B cell (primary cell): ENCODE data around the gene COA6. TPM values are rescaled to one million over a fixed set of nuclear protein-coding genes. Genes with fewer than 3 reads are reported as not detected.

Source experiments
- ATAC-seq: fragments of 200-7000 bp; cut with Tn5 transposase; one replicate; pipeline ENCODE4 v1.10.0; 2021; ENCODE audit warnings: low read depth, mild to moderate bottlenecking, moderate number of reproducible peaks, moderate library complexity
- CTCF ChIA-PET: fragments of 350-600 bp; sonication (Branson Sonifier 250); formaldehyde crosslinking; loops from one replicate; lab custom pipeline; 2021; ENCODE audit warnings: antibody characterized with exemption, inconsistent platforms; lab: Charles Lee
- POLR2A ChIA-PET: fragments of 350-600 bp; sonication (Branson Sonifier 250); formaldehyde crosslinking; loops from one replicate; lab custom pipeline; 2021; ENCODE audit warnings: antibody characterized with exemption; lab: Charles Lee
- DNase-seq: peaks from one replicate; pipeline ENCODE4 v3.0.0; 2013
- H2AFZ ChIP-seq: 2 replicates; pipeline ENCODE4 v1.6.1; 2012; ENCODE audit warnings: mild to moderate bottlenecking, low read depth, low read length; ENCODE audit not compliant: insufficient read depth, poor library complexity, severe bottlenecking
- H3K27ac ChIP-seq, 2 donors: 1 replicate in 1 of 2; 2 replicates in 1 of 2; pipeline ENCODE4 v1.5.1; 2012 to 2013; ENCODE audit warnings: low read length in 2 of 2, mild to moderate bottlenecking in 2 of 2, moderate library complexity in 1 of 2
- H3K27me3 ChIP-seq, 4 experiments: fragments of 200-600 bp in 1 of 4; sonication (generic) in 1 of 4; replicated peaks in 1 of 4; 1 replicate in 2 of 4; 2 replicates in 2 of 4; pipeline versions ENCODE4 v1.6.1 to v1.7.0; 2013 to 2016; ENCODE audit warnings: low read length in 3 of 4, mild to moderate bottlenecking in 2 of 4, mixed read lengths in 1 of 4, moderate library complexity in 1 of 4; ENCODE audit not compliant: insufficient read depth in 4 of 4, control insufficient read depth in 3 of 4; ENCODE audit errors: control extremely low read depth in 1 of 4
- H3K36me3 ChIP-seq, 2 experiments: replicated peaks in 1 of 2; 1 replicate in 1 of 2; 2 replicates in 1 of 2; pipeline versions ENCODE4 v1.6.1 to v1.7.1; 2013; ENCODE audit warnings: low read length in 1 of 2; ENCODE audit not compliant: insufficient read depth in 2 of 2, control insufficient read depth in 1 of 2; ENCODE audit errors: control extremely low read depth in 1 of 2, extremely low read depth in 1 of 2
- H3K4me1 ChIP-seq, 2 donors: fragments of 200-600 bp in 1 of 2; sonication (generic) in 1 of 2; 1 replicate in 1 of 2; 2 replicates in 1 of 2; pipeline versions ENCODE4 v1.5.1 to v1.6.1; 2013 to 2017; ENCODE audit warnings: low read length in 2 of 2; ENCODE audit not compliant: control insufficient read depth in 2 of 2, insufficient read depth in 2 of 2
- H3K4me2 ChIP-seq: replicated peaks from 2 replicates; pipeline ENCODE3; 2012; ENCODE audit warnings: mild to moderate bottlenecking, low read depth, low read length; ENCODE audit not compliant: poor library complexity, severe bottlenecking
- H3K4me3 ChIP-seq, 5 experiments: fragments of 200-600 bp in 1 of 5; sonication (generic) in 1 of 5; 1 replicate in 3 of 5; 2 replicates in 2 of 5; pipeline versions ENCODE4 v1.5.1 to v1.7.0; 2011 to 2016; ENCODE audit warnings: low read length in 4 of 5, mild to moderate bottlenecking in 4 of 5, low read depth in 2 of 5, control low read depth in 1 of 5, moderate library complexity in 1 of 5; ENCODE audit not compliant: insufficient read depth in 1 of 5; ENCODE audit errors: control extremely low read depth in 1 of 5, extremely low read depth in 1 of 5
- H3K79me2 ChIP-seq: fragments of 200-600 bp; sonication (generic); one replicate; pipeline ENCODE4 v1.6.0; 2016; ENCODE audit warnings: low read length; ENCODE audit not compliant: control insufficient read depth, insufficient read depth
- H3K9ac ChIP-seq: fragments of 200-600 bp; sonication (generic); 2 replicates; pipeline ENCODE4 v1.6.1; 2017; ENCODE audit warnings: mild to moderate bottlenecking, low read length, moderate library complexity
- H3K9me3 ChIP-seq, 3 donors: one replicate each; pipeline versions ENCODE4 v1.6.1 to v1.7.1; 2013; ENCODE audit warnings: low read length in 2 of 3; ENCODE audit not compliant: control insufficient read depth in 2 of 3, insufficient read depth in 1 of 3; ENCODE audit errors: control extremely low read depth in 1 of 3
- H4K20me1 ChIP-seq: 2 replicates; pipeline ENCODE4 v1.6.0; 2012; ENCODE audit warnings: mild to moderate bottlenecking, low read length; ENCODE audit not compliant: insufficient read depth, control insufficient read depth, poor library complexity, severe bottlenecking
- H3K27ac Mint-ChIP-seq: one replicate; pipeline ENCODE4 v1.8.0; 2021; ENCODE audit warnings: mixed read lengths
- H3K27me3 Mint-ChIP-seq: one replicate; pipeline ENCODE4 v1.8.0; 2021; ENCODE audit warnings: mixed read lengths
- H3K4me1 Mint-ChIP-seq: one replicate; pipeline ENCODE4 v1.8.0; 2021; ENCODE audit warnings: mixed read lengths
- H3K4me3 Mint-ChIP-seq: one replicate; pipeline ENCODE4 v1.8.0; 2021; ENCODE audit warnings: mixed read lengths
- H3K9me3 Mint-ChIP-seq: one replicate; pipeline ENCODE4 v1.8.0; 2022; ENCODE audit warnings: mixed read lengths; ENCODE audit not compliant: insufficient read depth
- EZH2 ChIP-seq: IDR thresholded peaks from 2 replicates; pipeline ENCODE4 v1.6.1; 2012; ENCODE audit warnings: borderline replicate concordance, low read depth, mild to moderate bottlenecking, moderate library complexity, low read length; ENCODE audit not compliant: insufficient read depth, poor library complexity, severe bottlenecking
- WGBS: methylation state at CpG from one replicate; pipeline ENCODE4 v1.1.5; 2013; ENCODE audit warnings: missing lambda C conversion rate; ENCODE audit not compliant: insufficient coverage; 5-methylcytosine and 5-hydroxymethylcytosine counted together
- intact Hi-C: fragments of 100-400 bp; cut with micrococcal nuclease; formaldehyde crosslinking; loops from one replicate; pipeline ENCODE4 v1.10.0; 2022
- polyA plus RNA-seq: library from polyadenylated mRNA; depleted of rRNA; stranded (reverse); fragments of >200 nt; gene quantifications from 2 replicates; pipeline ENCODE4 v1.2.3, GENCODE V29; 2012
- total RNA-seq, 2 donors: library from RNA; stranded (reverse); fragments of 120-200 nt in 1 of 2; gene quantifications; 1 replicate in 1 of 2; 2 replicates in 1 of 2; pipeline versions ENCODE4 v1.2.3 to v1.2.4, GENCODE V29; 2013 to 2022
- TF ChIP-seq, protein P1 (sequence below): fragments of 200-600 bp; IDR thresholded peaks from one replicate; pipeline ENCODE4 v1.8.0; 2022; ENCODE audit warnings: antibody characterized with exemption, mild to moderate bottlenecking

The COA6 gene
- total and polyA plus RNA-seq, 2 donors (not counting 1 experiment from before 2014, with no cell fraction given), result 5.7 to 14.8 TPM

DNA sequence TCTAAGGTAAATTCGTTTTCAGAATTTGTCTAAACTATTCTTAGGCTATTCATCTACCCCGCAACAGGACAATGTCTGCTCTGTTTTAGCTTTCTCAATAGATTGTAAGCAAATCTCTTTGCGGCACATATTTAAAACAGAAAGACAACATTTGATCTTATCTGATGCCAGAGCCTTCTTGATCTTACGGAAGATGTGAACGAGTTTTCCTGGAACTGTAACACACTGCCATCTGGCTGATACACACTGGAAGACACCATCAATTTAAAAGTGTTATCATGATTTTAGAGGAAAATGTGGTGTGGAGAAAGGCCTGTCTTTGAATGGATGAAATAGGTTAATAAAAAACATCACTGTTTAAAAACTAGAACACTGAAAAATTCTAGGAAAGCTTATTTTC, 36.1 kb downstream of the COA6 start:
- Histone ChIP-seq H3K4me2 (no peak overlapping the region), H4K20me1 (no peaks in the 10 kb centered on the region), H2AFZ (no peak overlapping the region), H3K27ac (no peak overlapping the region), H3K4me1 (no peaks in the 10 kb centered on the region), H3K9me3 (no peaks in the 10 kb centered on the region), H3K4me3 (no peak overlapping the region), H3K36me3 (peaks cover 3 to 38% of the 10 kb centered on the region in 2 experiments), H3K9ac (no peak overlapping the region), H3K79me2 (no peaks in the 10 kb centered on the region), H3K27me3 (no peaks in the 10 kb centered on the region)
- H3K27me3 Mint-ChIP-seq, result no peaks in the 10 kb centered on the region
- TF ChIP-seq, protein P1, sequence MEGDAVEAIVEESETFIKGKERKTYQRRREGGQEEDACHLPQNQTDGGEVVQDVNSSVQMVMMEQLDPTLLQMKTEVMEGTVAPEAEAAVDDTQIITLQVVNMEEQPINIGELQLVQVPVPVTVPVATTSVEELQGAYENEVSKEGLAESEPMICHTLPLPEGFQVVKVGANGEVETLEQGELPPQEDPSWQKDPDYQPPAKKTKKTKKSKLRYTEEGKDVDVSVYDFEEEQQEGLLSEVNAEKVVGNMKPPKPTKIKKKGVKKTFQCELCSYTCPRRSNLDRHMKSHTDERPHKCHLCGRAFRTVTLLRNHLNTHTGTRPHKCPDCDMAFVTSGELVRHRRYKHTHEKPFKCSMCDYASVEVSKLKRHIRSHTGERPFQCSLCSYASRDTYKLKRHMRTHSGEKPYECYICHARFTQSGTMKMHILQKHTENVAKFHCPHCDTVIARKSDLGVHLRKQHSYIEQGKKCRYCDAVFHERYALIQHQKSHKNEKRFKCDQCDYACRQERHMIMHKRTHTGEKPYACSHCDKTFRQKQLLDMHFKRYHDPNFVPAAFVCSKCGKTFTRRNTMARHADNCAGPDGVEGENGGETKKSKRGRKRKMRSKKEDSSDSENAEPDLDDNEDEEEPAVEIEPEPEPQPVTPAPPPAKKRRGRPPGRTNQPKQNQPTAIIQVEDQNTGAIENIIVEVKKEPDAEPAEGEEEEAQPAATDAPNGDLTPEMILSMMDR, result no peak
- TF ChIP-seq EZH2, result no peak
- H3K9me3 Mint-ChIP-seq, result no peaks in the 10 kb centered on the region
- no peak for DNase-seq
- ATAC-seq, result no peak
- ChIA-PET POLR2A (no interaction called here), CTCF (no interaction called here)
- no peak overlapping the region for H3K27ac Mint-ChIP-seq
- intact Hi-C loops, result no loop called here
- WGBS, result 98% methylated on average over 3 of the region's 5 CpGs
- no peaks in the 10 kb centered on the region for H3K4me1 Mint-ChIP-seq
- no peak overlapping the region for H3K4me3 Mint-ChIP-seq

DNA sequence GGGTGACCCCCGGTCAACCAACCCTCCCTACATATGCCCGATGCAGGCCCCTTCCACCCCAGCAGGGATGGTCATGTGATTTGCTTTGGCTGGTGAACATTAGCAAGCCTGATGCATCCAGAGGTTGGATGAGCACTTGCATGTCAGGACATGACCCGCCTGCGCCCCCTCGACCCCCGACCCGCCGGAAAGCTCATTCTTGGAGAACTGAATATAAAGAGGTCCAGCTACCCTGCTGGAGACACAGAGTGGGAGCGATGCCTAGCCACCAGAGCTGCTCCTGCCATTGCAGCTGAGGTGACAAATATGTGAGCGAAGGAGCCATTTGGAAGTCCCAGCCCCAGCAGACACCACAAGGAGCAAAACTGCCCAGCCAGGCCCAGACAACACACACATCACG, 39.6 kb downstream of the COA6 start:
- Histone ChIP-seq H3K9ac (no peak overlapping the region), H3K4me1 (no peaks in the 10 kb centered on the region), H3K36me3 (peaks cover 0 to 44% of the 10 kb centered on the region in 2 experiments), H2AFZ (no peak overlapping the region), H3K4me3 (no peak overlapping the region), H3K9me3 (no peaks in the 10 kb centered on the region), H3K27me3 (no peaks in the 10 kb centered on the region), H4K20me1 (no peaks in the 10 kb centered on the region), H3K4me2 (no peak overlapping the region), H3K27ac (no peak overlapping the region), H3K79me2 (no peaks in the 10 kb centered on the region)
- intact Hi-C loops, result no loop called here
- ChIA-PET POLR2A (no interaction called here), CTCF (interaction anchor here (0.7 kb wide), 1 partner anchor 350 kb away, joined by 3 read pairs; no protein-coding TSS in a partner anchor)
- H3K4me3 Mint-ChIP-seq, result no peak overlapping the region
- no peak for TF ChIP-seq EZH2
- TF ChIP-seq, protein P1, result no peak
- no peak for DNase-seq
- H3K9me3 Mint-ChIP-seq, result no peaks in the 10 kb centered on the region
- no peaks in the 10 kb centered on the region for H3K27me3 Mint-ChIP-seq
- no peak overlapping the region for H3K27ac Mint-ChIP-seq
- 96% methylated on average over 8 of the region's 11 CpGs for WGBS
- no peaks in the 10 kb centered on the region for H3K4me1 Mint-ChIP-seq
- no peak for ATAC-seq
